HG02884 (cell line): ENCODE results near the gene ZNF653.
A peak's percentile ranks its signal among the peaks of the same experiment; 100 is the strongest.
"Not testable (repeated sequence)": the region's sequence is repeated elsewhere in the genome, so short reads cannot be mapped to it uniquely, and the experiment has no call there.

Source experiments
- ATAC-seq: cut with Tn5 transposase; IDR thresholded peaks from one replicate; pipeline ENCODE4 v1.9.1; 2021; ENCODE audit warnings: mild to moderate bottlenecking, moderate library complexity; ENCODE audit not compliant: unreplicated experiment

ZNF653 gene

GRCh38 chr19:11482384-11483050 is 23.1 kb downstream of the ZNF653 start:
- peak; percentile 37 for ATAC-seq

DNA sequence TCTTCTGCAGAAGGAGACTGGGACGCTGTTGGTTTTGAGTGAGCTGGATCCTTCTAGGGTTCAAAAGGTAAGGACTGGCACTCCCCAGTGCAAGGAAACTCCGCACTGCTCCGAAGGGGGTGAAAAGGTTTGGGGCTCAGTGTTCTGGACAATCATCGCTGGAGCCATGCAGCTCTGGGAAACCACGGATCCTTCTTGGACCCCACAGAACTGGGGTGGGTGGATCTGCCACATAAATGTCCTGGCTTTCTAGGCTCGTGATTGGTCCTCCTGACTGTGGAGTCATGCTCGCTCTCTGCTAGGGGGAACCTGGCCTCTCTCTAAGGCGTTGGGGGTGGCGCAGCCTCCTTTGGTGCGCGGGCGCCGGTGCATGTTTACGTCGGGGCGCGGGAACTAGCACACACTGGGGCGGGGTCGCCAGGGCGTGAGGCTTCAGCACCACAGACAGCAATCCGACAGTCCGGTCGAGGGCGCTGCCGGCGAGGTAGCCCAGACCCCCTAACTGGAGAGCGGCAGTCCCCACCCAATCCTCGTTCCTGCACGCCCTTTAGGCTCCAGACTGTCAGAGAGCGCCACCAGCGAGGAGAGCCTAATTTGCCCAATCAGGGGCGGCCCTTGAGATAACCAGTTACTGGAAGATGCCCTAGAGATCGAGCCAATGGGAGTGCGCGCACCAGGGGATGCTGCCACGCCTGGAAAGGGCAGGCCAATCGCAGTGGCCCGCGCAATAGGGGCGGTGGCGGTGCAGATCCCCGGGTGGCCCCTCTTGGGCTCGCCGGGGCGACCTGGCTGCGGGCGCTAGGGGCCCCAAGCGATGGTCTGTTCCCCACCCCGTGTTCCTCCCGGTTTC is 23.9 kb downstream of the ZNF653 start:
- ATAC-seq = peak; percentile 70

GRCh38 chr19:11480715-11481533 is 24.7 kb downstream of the ZNF653 start, which contains the start of gene ELAVL3:
Gene ELAVL3 (minus strand): TSS chr19:11481046. CDS start chr19:11480608, 438 bp downstream.
- no peak for ATAC-seq

- no peak for ATAC-seq
These were observed 25.5 kb downstream of the ZNF653 start for GRCh38 chr19:11479898-11480714.

GRCh38 chr19:11479090-11479897 is 26.3 kb downstream of the ZNF653 start:
- ATAC-seq = no peak

GRCh38 chr19:11478167-11479089 is 27.2 kb downstream of the ZNF653 start:
- ATAC-seq = no peak

DNA sequence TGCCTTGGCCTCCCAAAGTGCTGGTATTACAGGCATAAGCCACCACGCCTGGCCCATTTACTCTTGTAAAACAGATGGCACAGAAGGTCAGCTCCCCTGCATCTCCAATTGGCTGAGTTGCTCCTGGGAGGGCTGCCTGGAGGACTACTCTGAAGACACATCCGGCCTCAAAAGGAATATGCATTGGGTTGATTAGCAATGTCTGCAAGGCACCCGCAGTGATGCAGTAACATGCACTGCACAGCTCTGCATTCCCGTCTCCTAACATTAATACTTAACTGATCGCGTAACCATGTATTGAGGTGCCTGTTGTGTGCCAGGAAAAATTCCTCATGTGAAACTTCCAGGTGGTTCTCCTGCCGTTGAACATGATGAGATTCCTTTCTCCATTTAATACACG is 29.8 kb downstream of the ZNF653 start:
- no peak for ATAC-seq

DNA sequence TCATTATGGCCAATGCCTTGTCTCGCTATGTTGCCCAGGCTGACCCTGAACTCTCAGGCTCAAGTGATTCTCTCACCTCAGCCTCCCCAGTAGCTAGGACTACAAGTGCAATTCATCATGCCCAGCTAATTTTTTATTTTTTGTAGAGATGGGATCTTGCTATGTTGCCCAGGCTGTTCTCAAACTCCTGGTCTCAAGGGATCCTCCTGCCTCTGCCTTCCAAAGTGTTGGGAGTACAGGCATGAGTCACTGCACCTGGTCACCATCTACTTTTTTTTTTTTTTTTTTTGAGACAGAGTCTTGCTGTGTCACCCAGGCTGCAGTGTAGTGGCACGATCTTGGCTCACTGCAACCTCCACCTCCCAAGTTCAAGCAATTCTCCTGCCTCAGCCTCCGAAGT is 30.3 kb downstream of the ZNF653 start:
- not testable (repeated sequence) for ATAC-seq

DNA sequence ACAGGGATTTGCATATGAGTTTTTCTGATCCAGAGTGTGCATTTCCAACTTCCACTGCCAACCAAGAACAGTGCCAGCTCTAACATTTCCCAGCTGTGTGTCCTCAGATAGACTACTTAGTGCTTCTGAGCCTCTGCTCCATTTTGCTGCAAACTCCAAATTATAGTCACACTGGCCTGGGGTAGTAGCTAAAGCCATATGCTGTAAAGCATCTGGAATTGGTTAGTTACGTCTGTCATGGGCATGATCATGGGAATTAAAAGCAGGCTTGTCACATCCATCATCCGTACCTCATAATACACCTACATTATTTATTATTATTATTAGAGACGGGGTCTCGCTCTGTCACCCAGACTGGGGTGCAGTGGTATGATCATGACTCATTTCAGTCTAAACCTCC is 31.9 kb downstream of the ZNF653 start:
- no peak for ATAC-seq

- not testable (repeated sequence) for ATAC-seq
These were observed 37.3 kb downstream of the ZNF653 start for GRCh38 chr19:11468266-11468845.

GRCh38 chr19:11465600-11465999 is 40.0 kb downstream of the ZNF653 start:
- no peak for ATAC-seq

DNA sequence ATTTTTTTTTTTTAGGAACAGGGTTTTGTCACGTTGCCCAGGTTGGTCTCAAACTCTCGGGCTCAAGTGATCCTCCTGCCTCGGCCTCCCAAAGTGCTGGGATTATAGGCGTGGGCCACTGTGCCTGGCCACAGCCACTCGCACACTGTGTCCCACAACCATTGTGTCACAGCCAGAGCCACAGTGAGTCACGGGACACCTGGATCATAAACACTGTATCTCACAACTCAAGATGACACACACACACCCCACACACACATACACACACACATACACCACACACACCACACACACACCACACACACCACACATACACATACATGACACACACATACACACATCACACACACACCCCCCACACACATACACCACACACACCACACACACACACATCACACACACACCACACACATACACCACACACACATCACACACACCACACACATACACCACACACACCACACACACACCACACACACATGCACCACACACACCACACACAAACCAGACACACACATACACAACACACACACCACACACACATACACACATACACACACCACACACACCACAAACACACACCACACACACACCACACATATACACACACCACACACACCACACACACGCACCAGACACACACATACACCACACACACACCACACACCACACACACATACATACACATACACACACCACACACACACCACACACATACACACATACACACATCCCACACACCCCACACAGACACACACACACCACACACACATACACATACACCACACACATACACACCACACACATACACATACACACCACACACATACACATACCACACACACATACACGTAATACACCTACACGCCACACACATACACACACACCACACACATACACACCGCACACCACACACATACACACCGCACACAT is 41.0 kb downstream of the ZNF653 start:
- no peak for ATAC-seq

DNA sequence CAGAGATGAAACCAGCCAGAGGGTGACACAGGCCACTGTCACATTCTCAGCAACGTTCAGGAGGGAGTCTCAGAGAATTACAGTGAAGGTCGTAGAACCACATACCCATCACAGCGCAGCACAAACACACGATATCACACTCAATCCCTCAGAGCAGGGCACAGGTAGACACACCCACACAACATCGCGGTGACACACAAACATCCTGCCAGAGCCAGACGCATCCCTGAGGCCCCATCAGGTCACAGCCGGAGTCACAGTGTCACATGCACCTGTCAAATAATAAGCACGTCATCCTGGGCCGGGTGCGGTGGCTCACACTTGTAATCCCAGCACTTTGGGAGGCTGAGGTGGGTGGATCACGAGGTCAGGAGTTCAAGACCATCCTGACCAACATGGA is 42.2 kb downstream of the ZNF653 start:
- no peak for ATAC-seq

DNA sequence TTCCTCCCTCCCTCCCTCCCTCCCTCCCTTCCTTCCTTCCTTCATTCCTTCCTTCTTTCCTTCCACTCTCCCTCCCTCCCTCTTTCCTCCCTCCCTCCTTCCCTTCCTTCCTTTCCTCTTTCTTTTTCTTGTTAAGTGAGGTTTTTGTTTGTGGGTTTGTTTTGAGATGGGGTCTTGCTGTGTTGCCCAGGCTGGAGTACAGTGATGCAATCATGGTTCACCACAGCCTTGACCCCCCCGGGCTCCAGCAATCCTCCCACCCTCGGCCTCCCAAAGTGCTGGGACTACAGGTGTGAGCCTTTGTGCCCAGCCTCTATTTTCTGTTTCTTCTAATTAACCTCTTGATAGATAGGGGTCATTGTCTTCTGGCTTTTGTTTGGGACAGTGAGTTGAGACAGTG is 44.2 kb downstream of the ZNF653 start:
- no peak for ATAC-seq

DNA sequence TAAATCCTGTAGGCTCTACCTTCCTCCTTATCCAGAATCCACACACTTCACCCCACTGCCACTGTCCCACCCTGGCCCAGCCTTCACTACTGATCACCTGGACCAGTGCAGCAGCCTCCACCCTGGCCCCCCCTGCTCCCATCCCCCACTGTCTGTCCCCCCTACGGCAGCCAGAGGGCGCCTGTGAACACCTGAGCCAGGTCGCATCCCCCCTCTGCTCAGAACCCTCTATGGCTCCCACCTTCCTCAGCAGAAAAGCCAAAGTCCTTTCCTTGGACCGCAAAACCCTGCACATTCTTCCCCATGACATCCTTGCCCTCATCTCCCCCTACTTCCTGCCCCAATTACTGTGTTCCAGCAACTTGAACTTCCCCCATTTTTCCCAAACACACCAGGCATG is 45.4 kb downstream of the ZNF653 start:
- no peak for ATAC-seq

DNA sequence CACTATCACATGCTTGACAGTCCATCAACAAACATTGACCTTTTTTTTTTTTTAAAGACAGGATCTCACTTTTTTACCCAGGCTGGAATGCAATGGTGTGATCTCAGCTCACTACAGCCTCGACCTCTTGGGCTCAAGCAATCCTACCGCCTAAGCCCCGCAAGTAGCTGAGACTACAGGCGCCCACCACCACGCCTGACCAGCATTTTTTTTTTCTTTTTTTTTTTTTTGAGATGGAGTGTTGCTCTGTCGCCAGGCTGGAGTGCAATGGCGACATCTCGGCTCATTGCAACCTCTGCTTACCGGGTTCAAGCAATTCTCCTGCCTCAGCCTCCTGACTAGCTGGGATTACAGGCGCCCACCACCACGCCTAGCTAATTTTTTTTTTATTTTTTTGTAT is 46.7 kb downstream of the ZNF653 start:
- not testable (repeated sequence) for ATAC-seq

DNA sequence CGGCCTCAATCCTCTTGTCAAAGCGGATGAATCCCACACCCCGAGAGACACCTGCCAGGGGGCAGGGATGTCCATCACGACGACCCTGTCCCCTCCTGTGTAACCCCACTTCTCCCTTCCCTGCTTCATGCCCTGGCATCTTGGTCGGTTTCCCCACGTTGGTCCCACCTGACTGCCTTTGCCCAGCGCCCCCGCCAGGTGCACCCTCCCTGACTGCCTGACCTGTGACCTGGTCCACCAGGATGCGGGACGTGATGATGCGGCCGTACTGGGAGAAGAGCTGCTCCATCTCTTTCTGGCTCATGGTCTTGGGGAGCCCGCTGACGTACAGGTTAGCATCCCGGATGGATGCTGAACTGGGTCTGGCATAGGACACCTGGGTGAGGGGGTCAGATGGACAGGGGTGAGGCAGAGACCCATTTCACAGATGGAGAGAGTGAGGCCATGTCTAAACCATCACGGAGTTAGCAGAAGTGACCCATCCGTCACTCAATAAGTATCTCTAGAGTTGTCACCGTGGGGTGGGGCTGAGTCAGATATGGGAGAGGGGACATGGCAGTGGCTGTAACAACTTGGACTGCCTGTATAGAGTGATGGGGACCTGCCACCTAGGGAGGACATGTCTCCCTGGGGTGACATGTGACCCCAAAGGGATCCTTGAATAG is 47.3 kb downstream of the ZNF653 start:
- no peak for ATAC-seq
